Esophagus muscularis mucosa (tissue), 4 donors: ENCODE measurements around the gene SLC35D3. TPM values are rescaled to one million over a fixed set of nuclear protein-coding genes. Genes with fewer than 3 reads are reported as not detected.

Experiments used
- DNase-seq: peaks from one replicate; pipeline ENCODE4 v3.0.0-alpha.2; 2017; ENCODE audit errors: extremely low spot score
- H3K27ac ChIP-seq, 4 donors: fragments of 200-600 bp; sonication (generic); replicated peaks in 1 of 4; 1 replicate in 3 of 4; 2 replicates in 1 of 4; pipeline ENCODE4 v1.5.1; 2016 to 2019; ENCODE audit warnings: mild to moderate bottlenecking in 1 of 4
- H3K27me3 ChIP-seq, 4 donors: fragments of 200-600 bp; sonication (generic); one replicate each; pipeline versions ENCODE4 v1.5.1 to v1.6.0; 2016 to 2019
- H3K36me3 ChIP-seq, 4 donors: fragments of 200-600 bp; sonication (generic); one replicate each; pipeline ENCODE4 v1.5.1; 2016 to 2019
- H3K4me1 ChIP-seq, 4 donors: fragments of 200-600 bp; sonication (generic); one replicate each; pipeline ENCODE4 v1.5.1; 2016 to 2019
- H3K4me3 ChIP-seq, 4 donors: fragments of 200-600 bp; sonication (generic); 1 replicate in 2 of 4; 2 replicates in 2 of 4; pipeline ENCODE4 v1.5.1; 2016 to 2019; ENCODE audit warnings: mild to moderate bottlenecking in 4 of 4, moderate library complexity in 1 of 4
- H3K9me3 ChIP-seq, 4 donors: fragments of 200-600 bp; sonication (generic); 1 replicate in 3 of 4; 2 replicates in 1 of 4; pipeline ENCODE4 v1.5.1; 2016 to 2019
- CTCF ChIP-seq, 3 experiments: fragments of 200-600 bp in 2 of 3; fragments of 450-650 bp in 1 of 3; sonication (generic) in 2 of 3; IDR thresholded peaks; one replicate each; pipeline ENCODE4 v1.5.1; 2017 to 2019; ENCODE audit warnings: antibody characterized with exemption in 3 of 3, mild to moderate bottlenecking in 2 of 3, moderate library complexity in 1 of 3
- EP300 ChIP-seq: sonication (generic); formaldehyde crosslinking; IDR thresholded peaks from one replicate; pipeline ENCODE4 v1.6.1; 2017; ENCODE audit warnings: antibody characterized with exemption
- POLR2A ChIP-seq: fragments of 450-650 bp; IDR thresholded peaks from one replicate; pipeline ENCODE4 v1.6.1; 2017; ENCODE audit warnings: antibody characterized with exemption, moderate library complexity, mild to moderate bottlenecking, low read depth
- POLR2AphosphoS5 ChIP-seq, 2 donors: sonication (generic); formaldehyde crosslinking; IDR thresholded peaks; one replicate each; pipeline ENCODE4 v1.6.1; 2017; ENCODE audit warnings: antibody characterized with exemption in 2 of 2
- WGBS: methylation state at CpG from one replicate; pipeline ENCODE4 v1.1.5; 2018; 5-methylcytosine and 5-hydroxymethylcytosine counted together
- intact Hi-C: fragments of 100-400 bp; cut with DNase I; formaldehyde crosslinking; loops from one replicate; pipeline ENCODE4 v1.15.1; 2023
- total RNA-seq, 4 donors: library from RNA; depleted of rRNA; stranded (reverse); fragments of >200 nt; gene quantifications; one replicate each; pipeline versions ENCODE4 v1.1.0 to v1.2.1, GENCODE V29; 2016

The SLC35D3 gene
- total RNA-seq, 4 donors from 2014 or later = 0.11 to 0.42 (median 0.17) TPM; not detected in 1

GRCh38 chr6:136914947-136915346 lies 7.2 kb upstream of the SLC35D3 start:
- 100% methylated on average over 1 of the region's 1 CpG for WGBS
- H3K27ac ChIP-seq = no peak overlapping the region
- TF ChIP-seq EP300 (no peak), POLR2AphosphoS5 (IDR thresholded peaks at IDR 0.05) (no peak), CTCF (IDR thresholded peaks at IDR 0.05) (no peak), POLR2A (no peak)
- intact Hi-C loops = no loop called here
- no peaks in the 10 kb centered on the region for H3K4me1 ChIP-seq
- DNase-seq = no peak
- H3K9me3 ChIP-seq = no peaks in the 10 kb centered on the region
- peaks cover 0 to 45% (median 21%) of the 10 kb centered on the region in 4 donors for H3K36me3 ChIP-seq
- H3K27me3 ChIP-seq = peaks cover 0 to 18% (median 2%) of the 10 kb centered on the region in 4 donors
- H3K4me3 ChIP-seq = no peak overlapping the region

GRCh38 chr6:136918706-136919105 lies 3.4 kb upstream of the SLC35D3 start:
- 95% methylated on average over 3 of the region's 3 CpGs for WGBS
- Histone ChIP-seq H3K36me3 (peaks cover 0 to 28% (median 12%) of the 10 kb centered on the region in 4 donors), H3K27ac (no peak overlapping the region), H3K4me3 (no peak overlapping the region), H3K4me1 (peaks cover 31 to 36% (median 35%) of the 10 kb centered on the region in 4 donors), H3K9me3 (no peaks in the 10 kb centered on the region), H3K27me3 (peaks cover 0 to 55% (median 37%) of the 10 kb centered on the region in 4 donors)
- intact Hi-C loops = no loop called here
- no peak for DNase-seq
- TF ChIP-seq POLR2AphosphoS5 (IDR thresholded peaks at IDR 0.05) = no peak
- TF ChIP-seq CTCF (IDR thresholded peaks at IDR 0.05) = no peak
- no peak for TF ChIP-seq EP300
- no peak for TF ChIP-seq POLR2A

GRCh38 chr6:136920216-136920615 lies 1.9 kb upstream of the SLC35D3 start:
- no peak overlapping the region for H3K27ac ChIP-seq
- peak; percentile 42 for DNase-seq
- peak overlapping the region in 3 of 4 donors; percentile 57 to 65 (median 59) for H3K4me3 ChIP-seq
- intact Hi-C loops = no loop called here
- WGBS = 63% methylated on average over 6 of the region's 6 CpGs
- no peaks in the 10 kb centered on the region for H3K9me3 ChIP-seq
- peaks cover 31 to 38% (median 37%) of the 10 kb centered on the region in 4 donors for H3K4me1 ChIP-seq
- peaks cover 0 to 65% (median 37%) of the 10 kb centered on the region in 4 donors for H3K27me3 ChIP-seq
- no peak for TF ChIP-seq POLR2A
- H3K36me3 ChIP-seq = peaks cover 0 to 13% (median 4%) of the 10 kb centered on the region in 4 donors

- DNase-seq = peak; percentile 89
- H3K4me1 ChIP-seq = peaks cover 31 to 38% (median 37%) of the 10 kb centered on the region in 4 donors
- H3K27me3 ChIP-seq = peaks cover 0 to 65% (median 37%) of the 10 kb centered on the region in 4 donors
- intact Hi-C loops = no loop called here
- no peaks in the 10 kb centered on the region for H3K9me3 ChIP-seq
- peaks cover 0 to 7% (median 1%) of the 10 kb centered on the region in 4 donors for H3K36me3 ChIP-seq
- no peak for TF ChIP-seq EP300
- TF ChIP-seq POLR2A = no peak
- TF ChIP-seq POLR2AphosphoS5 (IDR thresholded peaks at IDR 0.05) = no peak
- TF ChIP-seq CTCF (IDR thresholded peaks at IDR 0.05) = no peak
- H3K4me3 ChIP-seq = peak overlapping the region; percentile 56 to 65 (median 58)
- H3K27ac ChIP-seq = no peak overlapping the region
- WGBS = 2% methylated on average over 26 of the region's 37 CpGs
These were observed 1.3 kb upstream of the SLC35D3 start for GRCh38 chr6:136920671-136921380.

- Histone ChIP-seq H3K27me3 (peaks cover 0 to 65% (median 37%) of the 10 kb centered on the region in 4 donors), H3K4me1 (peaks cover 31 to 38% (median 37%) of the 10 kb centered on the region in 4 donors), H3K27ac (no peak overlapping the region), H3K4me3 (peak overlapping the region; percentile 56 to 65 (median 58)), H3K36me3 (peaks cover 0 to 6% (median 0%) of the 10 kb centered on the region in 4 donors), H3K9me3 (no peaks in the 10 kb centered on the region)
- intact Hi-C loops = no loop called here
- TF ChIP-seq CTCF (IDR thresholded peaks at IDR 0.05) (no peak), EP300 (no peak), POLR2A (no peak), POLR2AphosphoS5 (IDR thresholded peaks at IDR 0.05) (no peak)
- peak; percentile 70 for DNase-seq
- 2% methylated on average over 17 of the region's 59 CpGs for WGBS
These were observed 643 bp upstream of the SLC35D3 start for GRCh38 chr6:136921381-136921935.
